H9 (cell line): ENCODE measurements around the gene CHID1. TPM values are rescaled to one million over a fixed set of nuclear protein-coding genes. Genes with fewer than 3 reads are reported as not detected.

Source experiments
- DNase-seq: peaks from one replicate; pipeline ENCODE4 v3.0.0-alpha.2; 2017
- H2AFZ ChIP-seq: one replicate; pipeline ENCODE4 v1.6.1; 2013; ENCODE audit warnings: mild to moderate bottlenecking, low read length, control low read depth, moderate library complexity
- H2AK5ac ChIP-seq: 2 replicates; pipeline ENCODE4 v1.6.1; 2013; ENCODE audit warnings: low read length, control low read depth, mixed read lengths; ENCODE audit not compliant: insufficient read length
- H2BK120ac ChIP-seq: one replicate; pipeline ENCODE4 v1.6.1; 2013; ENCODE audit warnings: low read depth, mild to moderate bottlenecking, low read length, control low read depth, inconsistent platforms; ENCODE audit not compliant: poor library complexity, severe bottlenecking
- H2BK12ac ChIP-seq: 2 replicates; pipeline ENCODE4 v1.6.1; 2013; ENCODE audit warnings: low read length, control low read depth, mixed read lengths, low read depth; ENCODE audit not compliant: insufficient read length
- H2BK15ac ChIP-seq: 2 replicates; pipeline ENCODE4 v1.6.1; 2013; ENCODE audit warnings: low read depth, low read length, control low read depth
- H2BK20ac ChIP-seq: one replicate; pipeline ENCODE4 v1.6.1; 2013; ENCODE audit warnings: low read depth, mild to moderate bottlenecking, low read length, control low read depth, inconsistent platforms; ENCODE audit not compliant: poor library complexity, severe bottlenecking
- H2BK5ac ChIP-seq: 2 replicates; pipeline ENCODE4 v1.6.1; 2013; ENCODE audit warnings: low read length, control low read depth, mixed read lengths; ENCODE audit not compliant: insufficient read length
- H3K14ac ChIP-seq: 2 replicates; pipeline ENCODE4 v1.6.1; 2013; ENCODE audit warnings: low read length, control low read depth; ENCODE audit not compliant: insufficient read depth
- H3K18ac ChIP-seq: 2 replicates; pipeline ENCODE4 v1.6.1; 2013; ENCODE audit warnings: low read depth, mild to moderate bottlenecking, mixed read lengths, low read length, control low read depth; ENCODE audit not compliant: insufficient read length
- H3K23ac ChIP-seq: 2 replicates; pipeline ENCODE4 v1.6.1; 2013; ENCODE audit warnings: low read length, control low read depth, mixed read lengths, low read depth; ENCODE audit not compliant: insufficient read length
- H3K23me2 ChIP-seq: 2 replicates; pipeline ENCODE4 v1.6.1; 2013; ENCODE audit warnings: low read depth, mild to moderate bottlenecking, mixed read lengths, low read length, control low read depth; ENCODE audit not compliant: insufficient read length, poor library complexity, severe bottlenecking
- H3K27ac ChIP-seq: 2 replicates; pipeline ENCODE4 v1.5.1; 2013; ENCODE audit warnings: low read length, control low read depth, mixed read lengths, low read depth; ENCODE audit not compliant: insufficient read length
- H3K27me3 ChIP-seq: 2 replicates; pipeline ENCODE4 v1.6.1; 2013; ENCODE audit warnings: low read length, control low read depth, inconsistent platforms; ENCODE audit not compliant: insufficient read depth
- H3K4ac ChIP-seq: 2 replicates; pipeline ENCODE4 v1.6.1; 2013; ENCODE audit warnings: low read depth, mild to moderate bottlenecking, control low read depth, inconsistent platforms, low read length, moderate library complexity
- H3K4me1 ChIP-seq: 2 replicates; pipeline ENCODE4 v1.6.1; 2013; ENCODE audit warnings: low read length, control low read depth, inconsistent platforms; ENCODE audit not compliant: insufficient read depth
- H3K4me2 ChIP-seq: 2 replicates; pipeline ENCODE4 v1.6.1; 2013; ENCODE audit warnings: low read length, control low read depth, mixed read lengths; ENCODE audit not compliant: insufficient read length, insufficient read depth
- H3K56ac ChIP-seq: 2 replicates; pipeline ENCODE4 v1.6.1; 2013; ENCODE audit warnings: low read depth, mild to moderate bottlenecking, mixed read lengths, low read length, control low read depth; ENCODE audit not compliant: insufficient read length
- H3K79me1 ChIP-seq: 2 replicates; pipeline ENCODE4 v1.6.1; 2013; ENCODE audit warnings: low read depth, mild to moderate bottlenecking, moderate library complexity, low read length, control low read depth, inconsistent platforms; ENCODE audit not compliant: insufficient read depth, poor library complexity, severe bottlenecking
- H3K79me2 ChIP-seq: 2 replicates; pipeline ENCODE4 v1.6.1; 2013; ENCODE audit warnings: low read length, control low read depth, inconsistent platforms; ENCODE audit not compliant: insufficient read depth
- H3K9ac ChIP-seq: 2 replicates; pipeline ENCODE4 v1.6.1; 2013; ENCODE audit warnings: low read length, control low read depth, mixed read lengths; ENCODE audit not compliant: insufficient read length; ENCODE audit errors: extremely low read depth
- H3K9me3 ChIP-seq: one replicate; pipeline ENCODE4 v1.6.1; 2013; ENCODE audit warnings: low read depth, low read length, inconsistent platforms; ENCODE audit not compliant: control insufficient read depth
- H3T11ph ChIP-seq: one replicate; pipeline ENCODE4 v1.6.1; 2013; ENCODE audit warnings: mild to moderate bottlenecking, low read length, control low read depth, inconsistent platforms
- H4K20me1 ChIP-seq: one replicate; pipeline ENCODE4 v1.6.1; 2013; ENCODE audit not compliant: control insufficient read depth, insufficient read length, insufficient read depth
- H4K5ac ChIP-seq: 2 replicates; pipeline ENCODE4 v1.6.1; 2013; ENCODE audit warnings: low read depth, mild to moderate bottlenecking, mixed read lengths, low read length, control low read depth; ENCODE audit not compliant: insufficient read length
- H4K8ac ChIP-seq: replicated peaks from 2 replicates; pipeline ENCODE4 v1.6.1; 2013; ENCODE audit warnings: low read length, control low read depth, mixed read lengths, low read depth; ENCODE audit not compliant: insufficient read length
- H4K91ac ChIP-seq: 2 replicates; pipeline ENCODE4 v1.6.1; 2013; ENCODE audit warnings: low read depth, mild to moderate bottlenecking, moderate library complexity, mixed read lengths, low read length, control low read depth; ENCODE audit not compliant: insufficient read length
- H3K27ac Mint-ChIP-seq, 3 experiments: 2 replicates in 2 of 3; 3 replicates in 1 of 3; pipeline ENCODE4 v1.8.0; 2020 to 2021; ENCODE audit warnings: mixed read lengths in 3 of 3, mild to moderate bottlenecking in 1 of 3, moderate library complexity in 1 of 3
- H3K27me3 Mint-ChIP-seq: 2 replicates; pipeline ENCODE4 v1.8.0; 2021; ENCODE audit warnings: low read depth, mild to moderate bottlenecking, moderate library complexity, mixed read lengths
- H3K36me3 Mint-ChIP-seq, 3 experiments: 2 replicates in 2 of 3; 3 replicates in 1 of 3; pipeline ENCODE4 v1.8.0; 2020 to 2021; ENCODE audit warnings: low read depth in 3 of 3, mixed read lengths in 3 of 3; ENCODE audit not compliant: insufficient read depth in 1 of 3
- H3K4me1 Mint-ChIP-seq, 2 experiments: 2 replicates each; pipeline ENCODE4 v1.8.0; 2020; ENCODE audit warnings: mixed read lengths in 2 of 2
- H3K4me3 Mint-ChIP-seq, 2 experiments: 2 replicates in 1 of 2; 3 replicates in 1 of 2; pipeline ENCODE4 v1.8.0; 2020 to 2021; ENCODE audit warnings: mild to moderate bottlenecking in 2 of 2, mixed read lengths in 2 of 2, moderate library complexity in 1 of 2
- H3K9me3 Mint-ChIP-seq, 2 experiments: 2 replicates in 1 of 2; 3 replicates in 1 of 2; pipeline ENCODE4 v1.8.0; 2020; ENCODE audit warnings: mild to moderate bottlenecking in 2 of 2, mixed read lengths in 2 of 2, moderate library complexity in 1 of 2
- CTCF ChIP-seq: fragments of 200-600 bp; sonication (generic); conservative IDR thresholded peaks from 3 replicates; pipeline ENCODE4 v1.8.0; 2021; ENCODE audit warnings: antibody characterized with exemption, mild to moderate bottlenecking
- WGBS: extraction: QIAGEN DNeasy Blood & Tissue Kit; methylation state at CpG from one replicate; pipeline ENCODE4 v1.1.7; 2013; ENCODE audit warnings: missing lambda C conversion rate, low lambda C conversion rate, mixed read lengths; ENCODE audit not compliant: insufficient read length; ENCODE audit errors: extremely low coverage; 5-methylcytosine and 5-hydroxymethylcytosine counted together
- total RNA-seq: library from RNA; stranded (reverse); gene quantifications from 2 replicates; pipeline ENCODE4 v1.2.1, GENCODE V29; 2021

The CHID1 gene
- total RNA-seq, 1 experiment from 2014 or later, result 89.4 TPM

- H3K23me2 ChIP-seq, result peaks cover 3% of the 10 kb centered on the region
- H2BK5ac ChIP-seq, result no peak overlapping the region
- H4K20me1 ChIP-seq, result no peaks in the 10 kb centered on the region
- H4K8ac ChIP-seq, result no peak overlapping the region
- Mint-ChIP-seq H3K4me1 (peaks cover 0 to 3% of the 10 kb centered on the region in 2 experiments; a peak in 2 of 4 replicates), H3K36me3 (peaks cover 26 to 78% (median 71%) of the 10 kb centered on the region in 3 experiments; a peak in 6 of 7 replicates), H3K4me3 (no peak overlapping the region), H3K27ac (peak overlapping the region in 2 of 3 experiments; percentile 34 to 83; a peak in 3 of 7 replicates), H3K9me3 (no peaks in the 10 kb centered on the region; a peak in 1 of 5 replicates), H3K27me3 (no peaks in the 10 kb centered on the region)
- H3K14ac ChIP-seq, result no peak overlapping the region
- H2BK20ac ChIP-seq, result no peak overlapping the region
- peaks cover under 1% of the 10 kb centered on the region; the same call in 1 of the 2 replicates for H3K79me2 ChIP-seq
- no peak overlapping the region for H2BK120ac ChIP-seq
- H2AFZ ChIP-seq, result no peak overlapping the region
- no peak overlapping the region for H3K9ac ChIP-seq
- no peak overlapping the region for H4K5ac ChIP-seq
- no peaks in the 10 kb centered on the region for H3K27me3 ChIP-seq
- no peak overlapping the region for H3K4me2 ChIP-seq
- no peaks in the 10 kb centered on the region for H3K9me3 ChIP-seq
- no peak overlapping the region for H2BK12ac ChIP-seq
- no peak overlapping the region for H3K56ac ChIP-seq
- no peak overlapping the region for H2AK5ac ChIP-seq
- no peak overlapping the region for H3K27ac ChIP-seq
- no peaks in the 10 kb centered on the region for H3K4me1 ChIP-seq
- TF ChIP-seq CTCF, result no peak
- H3K79me1 ChIP-seq, result peaks cover 2% of the 10 kb centered on the region
- H3K18ac ChIP-seq, result no peak overlapping the region
- DNase-seq, result no peak
- no peak overlapping the region for H4K91ac ChIP-seq
- H3T11ph ChIP-seq, result no peak overlapping the region
- H2BK15ac ChIP-seq, result no peak overlapping the region
- no peak overlapping the region for H3K4ac ChIP-seq
- no CpG with 5 or more reads among the region's 7 CpGs for WGBS
- no peak overlapping the region for H3K23ac ChIP-seq
Observed at GRCh38 chr11:904380-904779, 6.2 kb downstream of the CHID1 start.
